Activated CD8-positive, alpha-beta memory T cell treated with anti-CD3 and anti-CD28 coated beads for 4 hours (primary cell): ENCODE results near the gene KLHL29.
"Not testable (repeated sequence)": the region's sequence is repeated elsewhere in the genome, so short reads cannot be mapped to it uniquely, and the experiment has no call there.

ENCODE experiments used
- DNase-seq, 2 donors: peaks; one replicate each; pipeline ENCODE4 v3.0.0-alpha.2; 2020; ENCODE audit warnings: low read depth in 2 of 2

The KLHL29 gene

GRCh38 chr2:23367760-23368159 is 17.2 kb upstream of the KLHL29 start:
- no peak for DNase-seq

GRCh38 chr2:23373666-23374065 is 11.3 kb upstream of the KLHL29 start:
- no peak for DNase-seq

- no peak for DNase-seq
Observed at GRCh38 chr2:23375448-23375847, 9.5 kb upstream of the KLHL29 start.

- DNase-seq, result no peak
Observed at GRCh38 chr2:23376075-23376474, 8.9 kb upstream of the KLHL29 start.

GRCh38 chr2:23376972-23377371 is 8.0 kb upstream of the KLHL29 start:
- DNase-seq, result no peak

- no peak for DNase-seq
Observed at GRCh38 chr2:23377771-23378170, 7.2 kb upstream of the KLHL29 start.

- no peak for DNase-seq
Observed at GRCh38 chr2:23378496-23378895, 6.5 kb upstream of the KLHL29 start.

- no peak for DNase-seq
Observed at GRCh38 chr2:23379220-23379695, 5.7 kb upstream of the KLHL29 start.

GRCh38 chr2:23380562-23381065 is 4.4 kb upstream of the KLHL29 start:
- no peak for DNase-seq

- no peak for DNase-seq
Observed at GRCh38 chr2:23381084-23381483, 3.9 kb upstream of the KLHL29 start.

- no peak for DNase-seq
Observed at GRCh38 chr2:23381485-23381884, 3.5 kb upstream of the KLHL29 start.

- DNase-seq, result no peak
Observed at GRCh38 chr2:23383100-23383499, 1.9 kb upstream of the KLHL29 start.

- DNase-seq, result no peak
Observed at GRCh38 chr2:23385351-23385747, 370 bp downstream of the KLHL29 start.

GRCh38 chr2:23385748-23386338 is 864 bp downstream of the KLHL29 start:
- DNase-seq, result no peak

- no peak for DNase-seq
Observed at GRCh38 chr2:23386339-23387220, 1.6 kb downstream of the KLHL29 start.

- no peak for DNase-seq
Observed at GRCh38 chr2:23387221-23387550, 2.2 kb downstream of the KLHL29 start.

- no peak for DNase-seq
Observed at GRCh38 chr2:23387845-23388244, 2.9 kb downstream of the KLHL29 start.

- DNase-seq, result no peak
Observed at GRCh38 chr2:23388294-23388693, 3.3 kb downstream of the KLHL29 start.

- no peak for DNase-seq
Observed at GRCh38 chr2:23388756-23389514, 4.0 kb downstream of the KLHL29 start.

GRCh38 chr2:23390152-23390551 is 5.2 kb downstream of the KLHL29 start:
- DNase-seq, result no peak

- not testable (repeated sequence) for DNase-seq
Observed at GRCh38 chr2:23391237-23391736, 6.3 kb downstream of the KLHL29 start.

- no peak for DNase-seq
Observed at GRCh38 chr2:23393722-23394121, 8.7 kb downstream of the KLHL29 start.
